Vagina (tissue), 2 donors: ENCODE measurements around the gene MAN2B2.

Source experiments
- POLR2A ChIP-seq, 2 donors: fragments of 450-650 bp; IDR thresholded peaks; one replicate each; pipeline ENCODE4 v1.6.1; 2017; ENCODE audit warnings: antibody characterized with exemption in 2 of 2, mild to moderate bottlenecking in 2 of 2, moderate library complexity in 2 of 2
- TF ChIP-seq, protein P1 (sequence below), 3 experiments: fragments of 450-650 bp in 2 of 3; fragments of 200-600 bp in 1 of 3; sonication (generic) in 1 of 3; IDR thresholded peaks; one replicate each; pipeline ENCODE4 v1.5.1; 2017 to 2019; ENCODE audit warnings: antibody characterized with exemption in 3 of 3, mild to moderate bottlenecking in 2 of 3, moderate library complexity in 2 of 3

DNA sequence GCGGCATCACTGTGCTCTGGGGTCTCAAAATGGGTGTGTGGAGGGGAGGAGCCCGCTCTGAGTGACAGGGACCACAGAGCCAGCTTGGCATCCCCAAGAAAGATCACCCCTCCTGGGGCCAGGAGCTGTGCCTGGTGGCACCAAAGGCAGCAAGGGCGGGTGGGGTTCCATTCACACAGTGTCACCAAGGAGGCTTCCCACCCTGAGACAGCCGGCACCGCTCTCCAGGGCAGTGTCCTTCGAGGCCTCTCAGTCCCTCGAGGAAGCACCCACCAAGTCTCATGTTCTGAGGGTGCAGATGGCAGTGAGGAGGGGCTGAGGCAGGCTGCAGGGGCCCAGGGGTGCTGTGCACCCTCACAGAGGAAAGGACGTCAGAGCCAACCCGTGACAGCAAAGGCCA is 44.0 kb upstream of the MAN2B2 start:
- TF ChIP-seq, protein P1, sequence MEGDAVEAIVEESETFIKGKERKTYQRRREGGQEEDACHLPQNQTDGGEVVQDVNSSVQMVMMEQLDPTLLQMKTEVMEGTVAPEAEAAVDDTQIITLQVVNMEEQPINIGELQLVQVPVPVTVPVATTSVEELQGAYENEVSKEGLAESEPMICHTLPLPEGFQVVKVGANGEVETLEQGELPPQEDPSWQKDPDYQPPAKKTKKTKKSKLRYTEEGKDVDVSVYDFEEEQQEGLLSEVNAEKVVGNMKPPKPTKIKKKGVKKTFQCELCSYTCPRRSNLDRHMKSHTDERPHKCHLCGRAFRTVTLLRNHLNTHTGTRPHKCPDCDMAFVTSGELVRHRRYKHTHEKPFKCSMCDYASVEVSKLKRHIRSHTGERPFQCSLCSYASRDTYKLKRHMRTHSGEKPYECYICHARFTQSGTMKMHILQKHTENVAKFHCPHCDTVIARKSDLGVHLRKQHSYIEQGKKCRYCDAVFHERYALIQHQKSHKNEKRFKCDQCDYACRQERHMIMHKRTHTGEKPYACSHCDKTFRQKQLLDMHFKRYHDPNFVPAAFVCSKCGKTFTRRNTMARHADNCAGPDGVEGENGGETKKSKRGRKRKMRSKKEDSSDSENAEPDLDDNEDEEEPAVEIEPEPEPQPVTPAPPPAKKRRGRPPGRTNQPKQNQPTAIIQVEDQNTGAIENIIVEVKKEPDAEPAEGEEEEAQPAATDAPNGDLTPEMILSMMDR (IDR thresholded peaks at IDR 0.05), result no peak
- TF ChIP-seq POLR2A (IDR thresholded peaks at IDR 0.05), result no peak
